A549 (cell line): ENCODE measurements around the gene CTAGE9. TPM values are rescaled to one million over a fixed set of nuclear protein-coding genes. Genes with fewer than 3 reads are reported as not detected.
"Not testable (repeated sequence)": the region's sequence is repeated elsewhere in the genome, so short reads cannot be mapped to it uniquely, and the experiment has no call there.

Experiments used
- ATAC-seq, 2 experiments: fragments of 200-7000 bp in 1 of 2; fragments of >200 bp in 1 of 2; cut with Nextera tagmentation in 1 of 2; cut with Tn5 transposase in 1 of 2; 3 replicates each; pipeline versions ENCODE4 v1.8.0 to v1.9.1; 2018 to 2020; ENCODE audit warnings: mild to moderate bottlenecking in 1 of 2, moderate library complexity in 1 of 2
- CTCF ChIA-PET: fragments of 300-600 bp; sonication (Branson Sonifier 250); formaldehyde crosslinking; extraction: SDS; loops from one replicate; lab custom pipeline; 2021; ENCODE audit warnings: antibody characterized with exemption, inconsistent platforms; lab: Yijun Ruan, JAX
- POLR2A ChIA-PET: fragments of 350-600 bp; formaldehyde crosslinking; extraction: SDS; loops from one replicate; lab custom pipeline; 2021; ENCODE audit warnings: antibody characterized with exemption, inconsistent platforms; lab: Yijun Ruan, JAX
- DNase-seq, 2 experiments: peaks; one replicate each; pipeline versions ENCODE4 v3.0.0 to v3.0.0-alpha.2; 2011 to 2016; ENCODE audit warnings: low read depth in 1 of 2, low spot score in 1 of 2
- FAIRE-seq: peaks from 2 replicates; lab custom pipeline; 2011; peaks lifted over from hg19 to GRCh38; lab: Jason Lieb, UNC
- H3K27ac ChIP-seq, 2 experiments: fragments of >200 bp; sonication (Bioruptor Twin); formaldehyde crosslinking; 3 replicates each; pipeline ENCODE4 v1.5.1; 2016 to 2017
- H3K4me1 ChIP-seq: fragments of >200 bp; sonication (Bioruptor Twin); formaldehyde crosslinking; 3 replicates; pipeline ENCODE4 v1.6.1; 2016
- H3K4me2 ChIP-seq: fragments of >200 bp; sonication (Bioruptor Twin); formaldehyde crosslinking; 3 replicates; pipeline ENCODE4 v1.6.1; 2016
- H3K4me3 ChIP-seq: fragments of >200 bp; sonication (Bioruptor Twin); formaldehyde crosslinking; 3 replicates; pipeline ENCODE4 v1.5.1; 2016
- H3K9me3 ChIP-seq: fragments of >200 bp; sonication (Bioruptor Twin); formaldehyde crosslinking; 3 replicates; pipeline ENCODE4 v1.6.1; 2016
- BHLHE40 ChIP-seq: IDR thresholded peaks from 2 replicates; pipeline ENCODE4 v1.6.1; 2012; ENCODE audit warnings: low read depth, low read length, inconsistent platforms
- EHF ChIP-seq: fragments of 250-450 bp; sonication (Bioruptor Pico); IDR thresholded peaks from 2 replicates; pipeline ENCODE4 v1.5.0; 2020; ENCODE audit warnings: mild to moderate bottlenecking
- EHMT2 ChIP-seq: fragments of 200-600 bp; sonication (generic); IDR thresholded peaks from 2 replicates; pipeline ENCODE4 v1.6.1; 2016; ENCODE audit warnings: antibody characterized with exemption, low read depth, mild to moderate bottlenecking, moderate library complexity
- GATA3 ChIP-seq: IDR thresholded peaks from 2 replicates; pipeline ENCODE4 v1.6.1; 2012; ENCODE audit warnings: borderline replicate concordance
- JUN ChIP-seq, 2 experiments: fragments of >200 bp; sonication (Bioruptor Twin); formaldehyde crosslinking; IDR thresholded peaks; 2 replicates in 1 of 2; 3 replicates in 1 of 2; pipeline ENCODE4 v1.6.1; 2016 to 2017
- MAFK ChIP-seq: fragments of 450-650 bp; IDR thresholded peaks from 2 replicates; pipeline ENCODE4 v1.6.1; 2014; ENCODE audit not compliant: partially characterized antibody
- RAD21 ChIP-seq, 2 experiments: fragments of >200 bp in 1 of 2; sonication (Bioruptor Twin) in 1 of 2; formaldehyde crosslinking in 1 of 2; IDR thresholded peaks in 1 of 2; conservative IDR thresholded peaks in 1 of 2; 2 replicates in 1 of 2; 3 replicates in 1 of 2; pipeline ENCODE4 v1.6.1; 2012 to 2018; ENCODE audit warnings: inconsistent platforms in 1 of 2
- RARB ChIP-seq: fragments of 250-450 bp; sonication (Bioruptor Pico); IDR thresholded peaks from 2 replicates; pipeline ENCODE4 v1.8.0; 2021; ENCODE audit warnings: mild to moderate bottlenecking, moderate library complexity
- RFX5 ChIP-seq: fragments of 450-650 bp; IDR thresholded peaks from 2 replicates; pipeline ENCODE4 v1.7.1; 2014; ENCODE audit warnings: antibody characterized with exemption, mild to moderate bottlenecking, moderate library complexity
- ZFP36 ChIP-seq: fragments of 450-650 bp; IDR thresholded peaks from 2 replicates; pipeline ENCODE4 v1.6.1; 2014; ENCODE audit warnings: borderline replicate concordance; ENCODE audit not compliant: partially characterized antibody
- ZNF302 ChIP-seq: fragments of 250-450 bp; sonication (Bioruptor Pico); IDR thresholded peaks from 2 replicates; pipeline ENCODE4 v1.9.0; 2021; ENCODE audit warnings: inconsistent platforms, mild to moderate bottlenecking, moderate library complexity
- ZSCAN20 ChIP-seq: fragments of 250-450 bp; sonication (Bioruptor Pico); IDR thresholded peaks from 2 replicates; pipeline ENCODE4 v1.8.0; 2022; ENCODE audit warnings: mild to moderate bottlenecking, moderate library complexity
- WGBS: methylation state at CpG from one replicate; pipeline ENCODE4 v1.1.6; 2017; ENCODE audit errors: missing lambda C conversion rate; 5-methylcytosine and 5-hydroxymethylcytosine counted together
- polyA plus RNA-seq, 4 experiments: library from polyadenylated mRNA; depleted of rRNA in 3 of 4; stranded (reverse); fragments of >200 nt; fragmentation: RNase III in 1 of 4; extraction: RNeasy Plus Mini Kit Qiagen cat#74134 plus additional on column Dnase treatment in 1 of 4; gene quantifications; 2 replicates in 3 of 4; 3 replicates in 1 of 4; pipeline ENCODE4 v1.2.3, GENCODE V29; 2011 to 2017
- TF ChIP-seq, protein P1 (sequence below): fragments of >200 bp; sonication (Bioruptor Twin); formaldehyde crosslinking; IDR thresholded peaks from 3 replicates; pipeline ENCODE4 v1.6.1; 2016
- TF ChIP-seq, protein P2 (sequence below): fragments of 150-350 bp; IDR thresholded peaks from 2 replicates; pipeline ENCODE4 v1.6.1; 2014; ENCODE audit warnings: low read depth, mild to moderate bottlenecking, low read length
- TF ChIP-seq, protein P3 (sequence below): fragments of 200-600 bp; sonication (generic); IDR thresholded peaks from 2 replicates; pipeline ENCODE4 v1.6.1; 2016; ENCODE audit warnings: antibody characterized with exemption, mild to moderate bottlenecking, moderate library complexity

Gene CTAGE9
- polyA plus RNA-seq, 2 of the 4 experiments (the other 2 are of a cell fraction): not detected

DNA sequence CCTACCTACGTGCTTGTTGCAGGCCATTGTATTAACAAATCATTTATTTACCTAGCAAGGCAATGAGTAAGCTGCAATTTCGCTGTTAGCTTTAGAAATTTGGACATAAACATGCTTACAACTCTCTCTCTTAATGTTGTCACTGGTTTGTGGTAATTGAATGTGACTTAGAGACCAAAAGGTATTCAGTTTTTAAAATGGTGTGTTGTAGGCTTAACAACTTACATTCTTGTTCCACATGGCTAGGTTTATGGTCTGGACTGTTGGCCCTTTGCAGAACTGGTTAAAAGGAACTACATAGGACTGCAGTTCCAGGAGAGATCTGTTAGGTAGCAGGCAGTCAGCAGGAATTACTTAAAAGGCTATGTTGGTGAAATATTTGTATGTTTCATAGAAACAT, 10.3 kb upstream of the CTAGE9 start (continued):
- no peak for TF ChIP-seq MAFK
- TF ChIP-seq, all 56 proteins: peak for 0

- ChIA-PET CTCF (interaction anchor here (1.4 kb wide), 1 partner anchor 23 kb away, joined by 4 read pairs; no protein-coding TSS in a partner anchor), POLR2A (no interaction called here)
- FAIRE-seq: no peak
Measured at GRCh38 chr6:131717836-131718542, 7.2 kb upstream of the CTAGE9 start.

GRCh38 chr6:131715567-131715966, 4.8 kb upstream of the CTAGE9 start:
- DNase-seq, FAIRE-seq, ATAC-seq, H3K27ac ChIP-seq, H3K4me2 ChIP-seq, CTCF ChIA-PET, H3K4me1 ChIP-seq, H3K9me3 ChIP-seq, POLR2A ChIA-PET, H3K4me3 ChIP-seq: not testable (repeated sequence)
- 83% methylated on average over 5 of the region's 6 CpGs for WGBS

More at GRCh38 chr6:131717836-131718542, 7.2 kb upstream of the CTAGE9 start:
- no peak for DNase-seq
- Histone ChIP-seq H3K4me1 (no peaks in the 10 kb centered on the region), H3K4me2 (no peak overlapping the region), H3K9me3 (no peaks in the 10 kb centered on the region), H3K4me3 (no peak overlapping the region), H3K27ac (no peak overlapping the region)
- no peak for ATAC-seq
- 49% methylated on average over 3 of the region's 3 CpGs for WGBS
- TF ChIP-seq, protein P1, sequence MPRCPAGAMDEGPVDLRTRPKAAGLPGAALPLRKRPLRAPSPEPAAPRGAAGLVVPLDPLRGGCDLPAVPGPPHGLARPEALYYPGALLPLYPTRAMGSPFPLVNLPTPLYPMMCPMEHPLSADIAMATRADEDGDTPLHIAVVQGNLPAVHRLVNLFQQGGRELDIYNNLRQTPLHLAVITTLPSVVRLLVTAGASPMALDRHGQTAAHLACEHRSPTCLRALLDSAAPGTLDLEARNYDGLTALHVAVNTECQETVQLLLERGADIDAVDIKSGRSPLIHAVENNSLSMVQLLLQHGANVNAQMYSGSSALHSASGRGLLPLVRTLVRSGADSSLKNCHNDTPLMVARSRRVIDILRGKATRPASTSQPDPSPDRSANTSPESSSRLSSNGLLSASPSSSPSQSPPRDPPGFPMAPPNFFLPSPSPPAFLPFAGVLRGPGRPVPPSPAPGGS: no peak
- no peak for TF ChIP-seq EHMT2
- TF ChIP-seq, protein P2, sequence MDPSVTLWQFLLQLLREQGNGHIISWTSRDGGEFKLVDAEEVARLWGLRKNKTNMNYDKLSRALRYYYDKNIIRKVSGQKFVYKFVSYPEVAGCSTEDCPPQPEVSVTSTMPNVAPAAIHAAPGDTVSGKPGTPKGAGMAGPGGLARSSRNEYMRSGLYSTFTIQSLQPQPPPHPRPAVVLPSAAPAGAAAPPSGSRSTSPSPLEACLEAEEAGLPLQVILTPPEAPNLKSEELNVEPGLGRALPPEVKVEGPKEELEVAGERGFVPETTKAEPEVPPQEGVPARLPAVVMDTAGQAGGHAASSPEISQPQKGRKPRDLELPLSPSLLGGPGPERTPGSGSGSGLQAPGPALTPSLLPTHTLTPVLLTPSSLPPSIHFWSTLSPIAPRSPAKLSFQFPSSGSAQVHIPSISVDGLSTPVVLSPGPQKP: no peak
- TF ChIP-seq, protein P3, sequence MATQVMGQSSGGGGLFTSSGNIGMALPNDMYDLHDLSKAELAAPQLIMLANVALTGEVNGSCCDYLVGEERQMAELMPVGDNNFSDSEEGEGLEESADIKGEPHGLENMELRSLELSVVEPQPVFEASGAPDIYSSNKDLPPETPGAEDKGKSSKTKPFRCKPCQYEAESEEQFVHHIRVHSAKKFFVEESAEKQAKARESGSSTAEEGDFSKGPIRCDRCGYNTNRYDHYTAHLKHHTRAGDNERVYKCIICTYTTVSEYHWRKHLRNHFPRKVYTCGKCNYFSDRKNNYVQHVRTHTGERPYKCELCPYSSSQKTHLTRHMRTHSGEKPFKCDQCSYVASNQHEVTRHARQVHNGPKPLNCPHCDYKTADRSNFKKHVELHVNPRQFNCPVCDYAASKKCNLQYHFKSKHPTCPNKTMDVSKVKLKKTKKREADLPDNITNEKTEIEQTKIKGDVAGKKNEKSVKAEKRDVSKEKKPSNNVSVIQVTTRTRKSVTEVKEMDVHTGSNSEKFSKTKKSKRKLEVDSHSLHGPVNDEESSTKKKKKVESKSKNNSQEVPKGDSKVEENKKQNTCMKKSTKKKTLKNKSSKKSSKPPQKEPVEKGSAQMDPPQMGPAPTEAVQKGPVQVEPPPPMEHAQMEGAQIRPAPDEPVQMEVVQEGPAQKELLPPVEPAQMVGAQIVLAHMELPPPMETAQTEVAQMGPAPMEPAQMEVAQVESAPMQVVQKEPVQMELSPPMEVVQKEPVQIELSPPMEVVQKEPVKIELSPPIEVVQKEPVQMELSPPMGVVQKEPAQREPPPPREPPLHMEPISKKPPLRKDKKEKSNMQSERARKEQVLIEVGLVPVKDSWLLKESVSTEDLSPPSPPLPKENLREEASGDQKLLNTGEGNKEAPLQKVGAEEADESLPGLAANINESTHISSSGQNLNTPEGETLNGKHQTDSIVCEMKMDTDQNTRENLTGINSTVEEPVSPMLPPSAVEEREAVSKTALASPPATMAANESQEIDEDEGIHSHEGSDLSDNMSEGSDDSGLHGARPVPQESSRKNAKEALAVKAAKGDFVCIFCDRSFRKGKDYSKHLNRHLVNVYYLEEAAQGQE: no peak
- TF ChIP-seq GATA3: no peak
- no peak for TF ChIP-seq RFX5
- no peak for TF ChIP-seq ZFP36
- TF ChIP-seq EHF (CRISPR knock-in tag): no peak
- TF ChIP-seq ZNF302: no peak
- no peak for TF ChIP-seq BHLHE40
- no peak for TF ChIP-seq RAD21 (conservative IDR thresholded peaks at IDR 0.05 in 1 of 2, IDR thresholded peaks at IDR 0.05 in 1 of 2)
- no peak for TF ChIP-seq ZSCAN20
- TF ChIP-seq JUN (IDR thresholded peaks at IDR 0.05): no peak
- no peak for TF ChIP-seq RARB

- H3K4me2 ChIP-seq, H3K27ac ChIP-seq, H3K4me1 ChIP-seq, DNase-seq, POLR2A ChIA-PET, H3K4me3 ChIP-seq, ATAC-seq, H3K9me3 ChIP-seq, CTCF ChIA-PET: not testable (repeated sequence)
- FAIRE-seq: peak; percentile 28
- no CpG with 5 or more reads among the region's 2 CpGs for WGBS
Measured at GRCh38 chr6:131703905-131704304, 6.9 kb downstream of the CTAGE9 start.

DNA sequence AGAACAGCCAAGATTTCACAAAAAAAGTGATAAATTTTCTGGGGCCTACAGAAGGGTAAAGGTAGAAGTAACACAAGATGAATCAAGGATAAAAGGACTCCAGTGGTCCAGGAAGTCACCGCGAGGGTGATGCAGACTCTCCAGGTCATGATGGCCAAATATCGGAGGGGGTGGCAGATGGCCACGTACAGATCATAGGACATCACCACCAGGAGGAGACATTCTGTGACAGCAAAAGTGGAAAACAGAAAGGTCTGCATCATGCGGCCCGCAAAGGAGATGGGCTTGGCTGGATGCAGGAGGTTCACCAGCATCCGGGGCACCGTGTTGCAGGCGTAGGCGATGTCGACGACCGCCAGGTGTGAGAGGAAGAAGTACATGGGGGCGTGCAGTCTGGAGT, 10.0 kb downstream of the CTAGE9 start:
- POLR2A ChIA-PET, H3K9me3 ChIP-seq, H3K4me2 ChIP-seq, H3K4me3 ChIP-seq, DNase-seq, H3K4me1 ChIP-seq, FAIRE-seq, H3K27ac ChIP-seq, CTCF ChIA-PET: not testable (repeated sequence)
- WGBS: no CpG with 5 or more reads among the region's 14 CpGs
- peak; percentile 46 to 59; a peak in 2 of 6 replicates for ATAC-seq
